ENCODE results near the gene ADGRG3.

ADGRG3 gene

DNA sequence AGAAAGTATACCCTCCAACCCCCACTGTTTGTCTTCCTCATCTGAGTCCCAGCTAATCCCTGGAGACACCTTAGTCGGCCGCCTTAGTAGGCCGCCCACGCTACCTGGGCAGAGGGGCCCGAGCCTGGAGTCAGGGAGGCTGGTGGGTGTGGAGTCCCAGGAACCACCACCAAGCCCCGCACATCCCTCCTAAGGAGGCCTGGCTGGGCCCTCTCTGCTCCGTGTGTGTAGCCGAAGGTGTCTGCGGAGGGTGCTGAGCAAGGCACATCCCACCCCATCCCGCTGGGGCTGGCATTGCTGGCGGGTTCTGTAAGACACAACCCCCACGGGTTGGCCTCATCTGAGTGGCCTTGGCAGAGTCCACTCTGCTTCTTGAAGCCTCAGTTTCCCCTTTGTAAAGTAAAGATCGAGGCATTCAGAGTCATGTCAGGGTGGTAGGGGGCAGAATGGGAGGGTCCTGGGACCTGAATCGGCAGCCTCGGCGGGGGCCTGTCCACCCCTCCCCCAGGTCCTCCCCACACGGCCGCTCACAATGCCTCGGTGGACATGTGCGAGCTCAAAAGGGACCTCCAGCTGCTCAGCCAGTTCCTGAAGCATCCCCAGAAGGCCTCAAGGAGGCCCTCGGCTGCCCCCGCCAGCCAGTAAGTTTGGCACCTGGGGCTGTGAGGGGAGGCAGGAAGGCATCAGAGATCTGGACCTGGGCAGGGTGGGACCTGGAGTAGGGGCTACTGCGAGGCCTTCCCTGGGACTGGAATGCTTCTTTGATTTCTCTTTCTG is 15.2 kb upstream of the ADGRG3 start:
- H3K4me3 ChIP-seq (ENCODE audit: severe bottlenecking) = no peak overlapping the region

DNA sequence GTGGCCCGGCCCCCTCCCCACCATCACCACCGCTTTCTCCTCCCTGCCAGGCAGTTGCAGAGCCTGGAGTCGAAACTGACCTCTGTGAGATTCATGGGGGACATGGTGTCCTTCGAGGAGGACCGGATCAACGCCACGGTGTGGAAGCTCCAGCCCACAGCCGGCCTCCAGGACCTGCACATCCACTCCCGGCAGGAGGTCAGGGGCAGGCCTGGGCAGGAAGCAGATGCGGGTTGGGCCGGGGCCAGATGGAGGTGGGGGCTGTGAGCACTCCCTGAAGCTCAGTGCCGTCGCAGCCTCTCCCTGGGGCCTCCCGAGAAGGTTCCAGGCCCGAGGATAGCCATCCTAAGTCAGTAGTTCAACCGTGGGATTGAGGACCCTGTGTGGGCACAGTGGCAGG is 14.2 kb upstream of the ADGRG3 start:
- no peak for TF ChIP-seq CTCF (IDR thresholded peaks at IDR 0.05; ENCODE audit: poor library complexity, severe bottlenecking)
- H3K27ac ChIP-seq (ENCODE audit: poor library complexity, severe bottlenecking) = peak overlapping the region; percentile 9
- no peaks in the 10 kb centered on the region for H3K9me3 ChIP-seq (ENCODE audit: severe bottlenecking)
- DNase-seq (ENCODE audit: low spot score) (no peak), ATAC-seq (ENCODE audit: low read depth) (peak; percentile 57)
- H3K36me3 ChIP-seq (ENCODE audit: low read depth) = peaks cover 90% of the 10 kb centered on the region
- no peaks in the 10 kb centered on the region for H3K27me3 ChIP-seq (ENCODE audit: insufficient read depth, poor library complexity, severe bottlenecking)
- no peak overlapping the region for H3K4me3 ChIP-seq (ENCODE audit: severe bottlenecking)
- peaks cover 10% of the 10 kb centered on the region for H3K4me1 ChIP-seq (ENCODE audit: insufficient read depth, poor library complexity, severe bottlenecking)

More for the DNA sequence above, 15.2 kb upstream of the ADGRG3 start:
- H3K27ac ChIP-seq (ENCODE audit: poor library complexity, severe bottlenecking) = no peak overlapping the region
- no peak for TF ChIP-seq CTCF (IDR thresholded peaks at IDR 0.05; ENCODE audit: poor library complexity, severe bottlenecking)
- H3K4me1 ChIP-seq (ENCODE audit: insufficient read depth, poor library complexity, severe bottlenecking) = peaks cover 10% of the 10 kb centered on the region
- ATAC-seq (ENCODE audit: low read depth) = no peak
- no peaks in the 10 kb centered on the region for H3K27me3 ChIP-seq (ENCODE audit: insufficient read depth, poor library complexity, severe bottlenecking)
- H3K9me3 ChIP-seq (ENCODE audit: severe bottlenecking) = no peaks in the 10 kb centered on the region
- peaks cover 89% of the 10 kb centered on the region for H3K36me3 ChIP-seq (ENCODE audit: low read depth)
- DNase-seq (ENCODE audit: low spot score) = no peak

GRCh38 chr16:57656342-57656955 is 11.7 kb upstream of the ADGRG3 start:
- ATAC-seq (ENCODE audit: low read depth) = no peak

GRCh38 chr16:57657228-57657627 is 10.9 kb upstream of the ADGRG3 start:
- H3K4me3 ChIP-seq (ENCODE audit: severe bottlenecking) = no peak overlapping the region
- TF ChIP-seq CTCF (IDR thresholded peaks at IDR 0.05; ENCODE audit: poor library complexity, severe bottlenecking) = no peak
- H3K4me1 ChIP-seq (ENCODE audit: insufficient read depth, poor library complexity, severe bottlenecking) = peaks cover 10% of the 10 kb centered on the region
- DNase-seq (ENCODE audit: low spot score) (no peak), ATAC-seq (ENCODE audit: low read depth) (no peak)
- H3K36me3 ChIP-seq (ENCODE audit: low read depth) = peaks cover 97% of the 10 kb centered on the region
- no peaks in the 10 kb centered on the region for H3K9me3 ChIP-seq (ENCODE audit: severe bottlenecking)
- H3K27ac ChIP-seq (ENCODE audit: poor library complexity, severe bottlenecking) = no peak overlapping the region
- H3K27me3 ChIP-seq (ENCODE audit: insufficient read depth, poor library complexity, severe bottlenecking) = no peaks in the 10 kb centered on the region

More at GRCh38 chr16:57656342-57656955, 11.7 kb upstream of the ADGRG3 start:
- TF ChIP-seq CTCF (IDR thresholded peaks at IDR 0.05; ENCODE audit: poor library complexity, severe bottlenecking) = no peak
- H3K4me3 ChIP-seq (ENCODE audit: severe bottlenecking) = no peak overlapping the region
- H3K27me3 ChIP-seq (ENCODE audit: insufficient read depth, poor library complexity, severe bottlenecking) = no peaks in the 10 kb centered on the region
- peaks cover 97% of the 10 kb centered on the region for H3K36me3 ChIP-seq (ENCODE audit: low read depth)
- H3K4me1 ChIP-seq (ENCODE audit: insufficient read depth, poor library complexity, severe bottlenecking) = peaks cover 10% of the 10 kb centered on the region
- no peak overlapping the region for H3K27ac ChIP-seq (ENCODE audit: poor library complexity, severe bottlenecking)
- H3K9me3 ChIP-seq (ENCODE audit: severe bottlenecking) = no peaks in the 10 kb centered on the region
- DNase-seq (ENCODE audit: low spot score) = no peak
